OCI-LY1 (cell line): ENCODE measurements around the gene DDX21.
"Not testable (repeated sequence)": the region's sequence is repeated elsewhere in the genome, so short reads cannot be mapped to it uniquely, and the experiment has no call there.

Experiments used
- H2AFZ ChIP-seq: fragments of 200-600 bp; sonication (generic), shearing (Covaris generic); 2 replicates; pipeline ENCODE4 v1.6.0; 2014; ENCODE audit warnings: antibody characterized with exemption, mild to moderate bottlenecking, low read length
- H3F3A ChIP-seq: fragments of 200-600 bp; sonication (generic), shearing (Covaris generic); 2 replicates; pipeline ENCODE4 v1.6.0; 2014; ENCODE audit warnings: mild to moderate bottlenecking, antibody characterized with exemption, low read length, moderate library complexity; ENCODE audit not compliant: insufficient read depth
- H3K27ac ChIP-seq: fragments of 200-600 bp; sonication (generic); 2 replicates; pipeline ENCODE4 v1.5.1; 2014; ENCODE audit warnings: low read length, mixed run types, mild to moderate bottlenecking, low read depth; ENCODE audit not compliant: poor library complexity, severe bottlenecking
- H3K27me3 ChIP-seq: fragments of 200-600 bp; sonication (generic); 2 replicates; pipeline ENCODE4 v1.6.0; 2014; ENCODE audit warnings: antibody characterized with exemption, mild to moderate bottlenecking, low read length, moderate library complexity; ENCODE audit not compliant: insufficient read depth
- H3K36me3 ChIP-seq: fragments of 200-600 bp; sonication (generic); 2 replicates; pipeline ENCODE4 v1.6.1; 2014; ENCODE audit warnings: mild to moderate bottlenecking, antibody characterized with exemption, low read length, moderate library complexity, mixed read lengths; ENCODE audit not compliant: insufficient read depth
- H3K4me1 ChIP-seq: fragments of 200-600 bp; sonication (generic); 2 replicates; pipeline ENCODE4 v1.5.1; 2014; ENCODE audit warnings: mild to moderate bottlenecking, low read length, moderate library complexity; ENCODE audit not compliant: insufficient read depth, severe bottlenecking
- H3K4me2 ChIP-seq: fragments of 200-600 bp; sonication (generic), shearing (Covaris generic); 2 replicates; pipeline ENCODE4 v1.6.1; 2014; ENCODE audit warnings: low read length
- H3K4me3 ChIP-seq: fragments of 200-600 bp; sonication (generic); 2 replicates; pipeline ENCODE4 v1.5.1; 2014; ENCODE audit warnings: low read length, low read depth, mild to moderate bottlenecking, mixed read lengths; ENCODE audit not compliant: poor library complexity, severe bottlenecking
- H3K79me2 ChIP-seq: fragments of 200-600 bp; shearing (Covaris generic); 2 replicates; pipeline ENCODE4 v1.6.1; 2016; ENCODE audit warnings: mixed run types, low read length, mixed read lengths; ENCODE audit not compliant: insufficient read depth
- H3K9ac ChIP-seq: fragments of 200-600 bp; sonication (generic), shearing (Covaris generic); 2 replicates; pipeline ENCODE4 v1.6.1; 2014; ENCODE audit warnings: mild to moderate bottlenecking, low read length, mixed read lengths
- H3K9me2 ChIP-seq: fragments of 200-600 bp; sonication (generic), shearing (Covaris generic); 2 replicates; pipeline ENCODE4 v1.6.1; 2014; ENCODE audit warnings: low read depth, mild to moderate bottlenecking, low read length, mixed read lengths
- H3K9me3 ChIP-seq: fragments of 200-600 bp; shearing (Covaris generic); 2 replicates; pipeline ENCODE4 v1.6.1; 2014; ENCODE audit warnings: low read length, mixed read lengths
- H4K20me1 ChIP-seq: fragments of 200-600 bp; sonication (generic), shearing (Covaris generic); 2 replicates; pipeline ENCODE4 v1.6.0; 2016; ENCODE audit warnings: mild to moderate bottlenecking, low read length; ENCODE audit not compliant: insufficient read depth
- EZH2 ChIP-seq: fragments of 200-600 bp; sonication (generic), shearing (Covaris generic); IDR thresholded peaks from 2 replicates; pipeline ENCODE4 v1.8.0; 2017; ENCODE audit warnings: borderline replicate concordance, mixed run types, mild to moderate bottlenecking, antibody characterized with exemption, low read length, moderate library complexity, mixed read lengths
- TF ChIP-seq, protein P1 (sequence below): fragments of 200-600 bp; sonication (generic), shearing (Covaris generic); IDR thresholded peaks from 2 replicates; pipeline ENCODE4 v1.5.1; 2017; ENCODE audit warnings: mild to moderate bottlenecking, antibody characterized with exemption, low read length, moderate library complexity, mixed read lengths

Gene DDX21

DNA sequence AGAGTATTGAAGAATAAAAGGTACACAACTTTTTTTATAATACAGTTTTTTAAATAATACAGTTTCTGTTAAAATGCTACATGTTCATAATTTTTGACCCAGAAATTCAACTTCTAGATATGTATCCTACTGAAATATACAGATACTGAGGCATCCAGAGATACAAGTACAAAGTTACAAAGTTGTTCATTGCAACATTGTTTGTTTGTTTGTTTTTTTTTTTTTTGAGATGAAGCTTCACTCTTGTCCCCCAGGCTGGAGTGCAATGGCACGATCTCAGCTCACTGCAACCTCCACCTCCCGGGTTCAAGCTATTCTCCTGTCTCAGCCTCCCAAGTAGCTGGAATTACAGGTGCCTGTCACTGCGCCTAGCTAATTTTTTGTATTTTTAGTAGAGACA lies 23.1 kb upstream of the DDX21 start:
- H3K4me2 ChIP-seq, H3K4me3 ChIP-seq, H3K9ac ChIP-seq, H3K4me1 ChIP-seq, H4K20me1 ChIP-seq, H3F3A ChIP-seq, H3K9me3 ChIP-seq, H3K27ac ChIP-seq, H3K27me3 ChIP-seq, H2AFZ ChIP-seq, H3K79me2 ChIP-seq, H3K9me2 ChIP-seq: not testable (repeated sequence)
- peaks cover 58% of the 10 kb centered on the region for H3K36me3 ChIP-seq

DNA sequence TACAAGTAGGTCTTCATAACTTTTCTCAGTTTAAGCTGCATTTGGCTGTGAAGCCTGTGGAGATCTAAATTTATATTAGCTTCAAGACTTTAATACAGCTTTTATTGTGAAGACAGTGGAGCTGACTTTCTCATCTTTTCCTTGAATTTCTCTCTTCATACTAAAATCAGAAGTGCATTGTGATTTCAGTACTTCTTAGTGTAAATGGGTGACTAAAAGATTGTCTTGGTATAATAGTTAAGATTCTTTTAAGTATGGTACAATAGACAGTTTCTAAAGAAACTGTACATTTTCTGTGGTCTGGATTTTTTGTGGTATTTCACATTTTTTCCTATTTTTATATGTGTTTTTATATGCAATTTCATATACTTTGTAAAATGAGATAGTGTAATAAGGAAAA lies 21.0 kb upstream of the DDX21 start:
- no peaks in the 10 kb centered on the region for H3K4me1 ChIP-seq
- no peak for TF ChIP-seq EZH2
- TF ChIP-seq, protein P1, sequence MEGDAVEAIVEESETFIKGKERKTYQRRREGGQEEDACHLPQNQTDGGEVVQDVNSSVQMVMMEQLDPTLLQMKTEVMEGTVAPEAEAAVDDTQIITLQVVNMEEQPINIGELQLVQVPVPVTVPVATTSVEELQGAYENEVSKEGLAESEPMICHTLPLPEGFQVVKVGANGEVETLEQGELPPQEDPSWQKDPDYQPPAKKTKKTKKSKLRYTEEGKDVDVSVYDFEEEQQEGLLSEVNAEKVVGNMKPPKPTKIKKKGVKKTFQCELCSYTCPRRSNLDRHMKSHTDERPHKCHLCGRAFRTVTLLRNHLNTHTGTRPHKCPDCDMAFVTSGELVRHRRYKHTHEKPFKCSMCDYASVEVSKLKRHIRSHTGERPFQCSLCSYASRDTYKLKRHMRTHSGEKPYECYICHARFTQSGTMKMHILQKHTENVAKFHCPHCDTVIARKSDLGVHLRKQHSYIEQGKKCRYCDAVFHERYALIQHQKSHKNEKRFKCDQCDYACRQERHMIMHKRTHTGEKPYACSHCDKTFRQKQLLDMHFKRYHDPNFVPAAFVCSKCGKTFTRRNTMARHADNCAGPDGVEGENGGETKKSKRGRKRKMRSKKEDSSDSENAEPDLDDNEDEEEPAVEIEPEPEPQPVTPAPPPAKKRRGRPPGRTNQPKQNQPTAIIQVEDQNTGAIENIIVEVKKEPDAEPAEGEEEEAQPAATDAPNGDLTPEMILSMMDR, result no peak
- no peaks in the 10 kb centered on the region for H3K9me3 ChIP-seq
- no peak overlapping the region for H3K4me2 ChIP-seq
- H3K79me2 ChIP-seq, result no peaks in the 10 kb centered on the region
- H3K4me3 ChIP-seq, result no peak overlapping the region
- no peaks in the 10 kb centered on the region for H4K20me1 ChIP-seq
- no peak overlapping the region for H3K27ac ChIP-seq
- H2AFZ ChIP-seq, result no peak overlapping the region
- H3K27me3 ChIP-seq, result no peaks in the 10 kb centered on the region
- peaks cover 71% of the 10 kb centered on the region for H3K36me3 ChIP-seq
- H3F3A ChIP-seq, result no peaks in the 10 kb centered on the region
- H3K9ac ChIP-seq, result no peak overlapping the region
- no peaks in the 10 kb centered on the region for H3K9me2 ChIP-seq

DNA sequence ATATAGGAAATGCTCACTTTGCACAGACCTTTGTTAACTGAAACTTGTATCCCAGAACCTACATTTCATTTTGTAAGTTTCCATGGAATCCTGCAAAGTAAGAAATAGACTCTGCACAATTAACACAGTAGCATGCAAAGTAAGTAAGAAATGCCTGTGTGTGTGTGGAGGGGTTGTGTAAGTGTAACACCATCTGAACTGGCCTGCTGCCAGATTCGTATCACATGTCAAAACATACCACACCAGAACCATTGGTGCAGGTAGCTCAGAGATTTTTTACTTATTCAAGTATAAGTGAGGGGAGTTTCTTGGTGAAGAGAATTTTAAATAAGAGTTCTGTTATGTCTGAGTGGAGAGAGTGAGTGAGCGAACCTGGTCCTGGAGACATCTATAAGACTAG lies 17.9 kb upstream of the DDX21 start:
- peaks cover 72% of the 10 kb centered on the region for H3K36me3 ChIP-seq

DNA sequence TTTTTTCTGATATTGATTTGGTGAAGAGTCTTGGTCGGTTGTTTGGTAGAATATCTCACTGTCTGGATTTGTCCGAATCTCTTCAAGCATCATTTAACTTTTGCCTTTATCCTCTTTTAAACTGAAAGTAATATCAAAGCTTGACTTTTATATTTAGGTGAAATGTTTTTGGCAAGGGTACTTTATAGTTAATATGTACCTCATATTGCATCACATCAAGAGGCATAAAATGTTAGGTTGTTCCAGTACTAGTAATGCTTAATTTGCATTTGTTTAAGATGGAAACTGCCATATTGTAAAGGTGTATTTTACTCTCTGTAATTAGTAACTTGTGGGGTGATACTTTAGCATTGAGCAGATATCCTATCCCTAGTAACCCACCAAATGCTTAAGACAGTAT lies 17.1 kb upstream of the DDX21 start:
- TF ChIP-seq, protein P1, result no peak
- no peak for TF ChIP-seq EZH2
- peaks cover 77% of the 10 kb centered on the region for H3K36me3 ChIP-seq
- H3K4me3 ChIP-seq, result no peak overlapping the region

More for the DNA sequence above, 17.9 kb upstream of the DDX21 start:
- Histone ChIP-seq H3K9me3 (no peaks in the 10 kb centered on the region), H3K4me3 (no peak overlapping the region), H3K27me3 (no peaks in the 10 kb centered on the region), H4K20me1 (no peaks in the 10 kb centered on the region), H3K27ac (no peak overlapping the region), H3K79me2 (no peaks in the 10 kb centered on the region), H3K9me2 (no peaks in the 10 kb centered on the region), H3K4me1 (no peaks in the 10 kb centered on the region), H3F3A (no peaks in the 10 kb centered on the region), H3K4me2 (no peak overlapping the region), H3K9ac (no peak overlapping the region), H2AFZ (no peak overlapping the region)
- TF ChIP-seq EZH2, result no peak
- TF ChIP-seq, protein P1, result no peak

DNA sequence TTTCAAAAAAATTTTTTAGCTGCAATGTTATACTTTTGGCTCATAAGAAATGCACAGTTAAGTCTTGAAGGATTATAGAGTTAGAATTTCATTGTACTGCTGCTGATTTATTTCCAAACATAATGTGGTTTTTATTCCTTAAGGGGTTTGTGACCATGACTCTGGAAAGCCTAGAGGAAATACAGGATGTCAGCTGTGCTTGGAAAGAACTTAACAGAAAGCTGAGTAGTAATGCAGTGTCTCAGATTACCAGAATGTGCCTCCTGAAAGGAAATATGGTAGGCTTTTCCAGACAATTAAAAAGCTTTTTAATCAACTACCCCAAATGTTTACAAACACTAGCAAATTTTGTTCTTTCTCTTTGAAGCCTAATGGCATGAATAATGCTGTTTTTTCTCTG lies 15.1 kb upstream of the DDX21 start:
- not testable (repeated sequence) for H3K4me2 ChIP-seq
- peaks cover 73% of the 10 kb centered on the region for H3K36me3 ChIP-seq

More for the DNA sequence above, 17.1 kb upstream of the DDX21 start:
- Histone ChIP-seq H3K27me3 (no peaks in the 10 kb centered on the region), H3K27ac (no peak overlapping the region), H3F3A (no peaks in the 10 kb centered on the region), H3K4me1 (no peaks in the 10 kb centered on the region), H3K9me2 (no peaks in the 10 kb centered on the region), H2AFZ (no peak overlapping the region), H3K79me2 (no peaks in the 10 kb centered on the region), H3K4me2 (no peak overlapping the region), H4K20me1 (no peaks in the 10 kb centered on the region), H3K9me3 (no peaks in the 10 kb centered on the region), H3K9ac (no peak overlapping the region)

More for the DNA sequence above, 15.1 kb upstream of the DDX21 start:
- not testable (repeated sequence) for H4K20me1 ChIP-seq, H2AFZ ChIP-seq, H3F3A ChIP-seq, H3K27ac ChIP-seq, H3K27me3 ChIP-seq, H3K9me2 ChIP-seq, H3K79me2 ChIP-seq, H3K9me3 ChIP-seq, H3K4me1 ChIP-seq, H3K4me3 ChIP-seq, H3K9ac ChIP-seq
